GM10248 (cell line): Measurements from ENCODE around the gene RPS15A.

Experiments
- CTCF ChIA-PET: fragments of 300-600 bp; sonication (Branson Sonifier 250); formaldehyde crosslinking; extraction: SDS; loops from one replicate; lab custom pipeline; 2021; ENCODE audit warnings: antibody characterized with exemption; lab: Yijun Ruan, JAX
- POLR2A ChIA-PET: fragments of 350-650 bp; sonication (Branson Sonifier 250); formaldehyde crosslinking; extraction: SDS; loops from one replicate; lab custom pipeline; 2020; ENCODE audit warnings: antibody characterized with exemption; lab: Yijun Ruan, JAX
- DNase-seq: peaks from one replicate; pipeline ENCODE4 v3.0.0; 2012; ENCODE audit errors: extremely low spot score
- CTCF ChIP-seq: IDR thresholded peaks from 2 replicates; pipeline ENCODE4 v1.5.1; 2012; ENCODE audit warnings: mild to moderate bottlenecking, low read depth; ENCODE audit errors: extremely low read depth, missing control alignments, control extremely low read depth

RPS15A gene

GRCh38 chr16:18789850-18790706, at the start of gene RPS15A:
RPS15A (minus strand) TSS chr16:18790334; CDS start chr16:18789113, 1,221 bp downstream.
- ChIA-PET POLR2A (interaction anchor here (0.6 to 5.4 kb wide), 7 partner anchors 10 to 282 kb away, joined by 3 to 107 read pairs (median 5); partner anchors contain the start of genes ARL6IP1 and SMG1), CTCF (interaction anchor here (0.7 to 4.2 kb wide), 4 partner anchors 11 to 281 kb away, joined by 3 to 46 read pairs (median 4); partner anchors contain the start of gene ARL6IP1)
- peak; percentile 97 for DNase-seq
- TF ChIP-seq CTCF, result no peak

GRCh38 chr16:18839555-18839954, 49.4 kb upstream of the RPS15A start:
- POLR2A ChIA-PET, result no interaction called here
- CTCF ChIA-PET, result interaction anchor here (1.8 kb wide), 1 partner anchor 38 kb away, joined by 5 read pairs; the partner anchor contains the start of gene ARL6IP1
- no peak for TF ChIP-seq CTCF
- DNase-seq, result no peak

GRCh38 chr16:18836702-18837101, 46.6 kb upstream of the RPS15A start:
- no peak for TF ChIP-seq CTCF
- CTCF ChIA-PET, result interaction anchor here (1.0 to 3.3 kb wide), 4 partner anchors 10 to 35 kb away, joined by 3 to 18 read pairs (median 4); partner anchors contain the start of gene ARL6IP1
- POLR2A ChIA-PET, result interaction anchor here (0.6 kb wide), 1 partner anchor 35 kb away, joined by 4 read pairs; no protein-coding TSS in a partner anchor
- no peak for DNase-seq

- DNase-seq, result no peak
- TF ChIP-seq CTCF, result no peak
- POLR2A ChIA-PET, result no interaction called here
- CTCF ChIA-PET, result interaction anchor here (1.0 to 3.3 kb wide), 3 partner anchors 12 to 34 kb away, joined by 3 to 18 read pairs (median 3); partner anchors contain the start of gene ARL6IP1
Measured at GRCh38 chr16:18834864-18835263, 44.7 kb upstream of the RPS15A start.

- DNase-seq, result no peak
- TF ChIP-seq CTCF, result no peak
- ChIA-PET CTCF (interaction anchor here (0.7 to 2.4 kb wide), 5 partner anchors 11 to 30 kb away, joined by 3 to 10 read pairs (median 4); no protein-coding TSS in a partner anchor), POLR2A (no interaction called here)
Measured at GRCh38 chr16:18833707-18834505, 43.8 kb upstream of the RPS15A start.

GRCh38 chr16:18832613-18833012, 42.5 kb upstream of the RPS15A start:
- no peak for TF ChIP-seq CTCF
- POLR2A ChIA-PET, result no interaction called here
- CTCF ChIA-PET, result interaction anchor here (1.2 to 2.4 kb wide), 4 partner anchors 15 to 32 kb away, joined by 3 to 10 read pairs (median 4); partner anchors contain the start of gene ARL6IP1
- DNase-seq, result no peak
